OCI-LY1 (cell line): ENCODE measurements around the gene REST.

Experiments used
- H2AFZ ChIP-seq: fragments of 200-600 bp; sonication (generic), shearing (Covaris generic); 2 replicates; pipeline ENCODE4 v1.6.0; 2014; ENCODE audit warnings: antibody characterized with exemption, mild to moderate bottlenecking, low read length
- H3F3A ChIP-seq: fragments of 200-600 bp; sonication (generic), shearing (Covaris generic); 2 replicates; pipeline ENCODE4 v1.6.0; 2014; ENCODE audit warnings: mild to moderate bottlenecking, antibody characterized with exemption, low read length, moderate library complexity; ENCODE audit not compliant: insufficient read depth
- H3K27ac ChIP-seq: fragments of 200-600 bp; sonication (generic); 2 replicates; pipeline ENCODE4 v1.5.1; 2014; ENCODE audit warnings: low read length, mixed run types, mild to moderate bottlenecking, low read depth; ENCODE audit not compliant: poor library complexity, severe bottlenecking
- H3K27me3 ChIP-seq: fragments of 200-600 bp; sonication (generic); 2 replicates; pipeline ENCODE4 v1.6.0; 2014; ENCODE audit warnings: antibody characterized with exemption, mild to moderate bottlenecking, low read length, moderate library complexity; ENCODE audit not compliant: insufficient read depth
- H3K36me3 ChIP-seq: fragments of 200-600 bp; sonication (generic); 2 replicates; pipeline ENCODE4 v1.6.1; 2014; ENCODE audit warnings: mild to moderate bottlenecking, antibody characterized with exemption, low read length, moderate library complexity, mixed read lengths; ENCODE audit not compliant: insufficient read depth
- H3K4me1 ChIP-seq: fragments of 200-600 bp; sonication (generic); 2 replicates; pipeline ENCODE4 v1.5.1; 2014; ENCODE audit warnings: mild to moderate bottlenecking, low read length, moderate library complexity; ENCODE audit not compliant: insufficient read depth, severe bottlenecking
- H3K4me2 ChIP-seq: fragments of 200-600 bp; sonication (generic), shearing (Covaris generic); 2 replicates; pipeline ENCODE4 v1.6.1; 2014; ENCODE audit warnings: low read length
- H3K4me3 ChIP-seq: fragments of 200-600 bp; sonication (generic); 2 replicates; pipeline ENCODE4 v1.5.1; 2014; ENCODE audit warnings: low read length, low read depth, mild to moderate bottlenecking, mixed read lengths; ENCODE audit not compliant: poor library complexity, severe bottlenecking
- H3K79me2 ChIP-seq: fragments of 200-600 bp; shearing (Covaris generic); 2 replicates; pipeline ENCODE4 v1.6.1; 2016; ENCODE audit warnings: mixed run types, low read length, mixed read lengths; ENCODE audit not compliant: insufficient read depth
- H3K9ac ChIP-seq: fragments of 200-600 bp; sonication (generic), shearing (Covaris generic); 2 replicates; pipeline ENCODE4 v1.6.1; 2014; ENCODE audit warnings: mild to moderate bottlenecking, low read length, mixed read lengths
- H3K9me2 ChIP-seq: fragments of 200-600 bp; sonication (generic), shearing (Covaris generic); 2 replicates; pipeline ENCODE4 v1.6.1; 2014; ENCODE audit warnings: low read depth, mild to moderate bottlenecking, low read length, mixed read lengths
- H3K9me3 ChIP-seq: fragments of 200-600 bp; shearing (Covaris generic); 2 replicates; pipeline ENCODE4 v1.6.1; 2014; ENCODE audit warnings: low read length, mixed read lengths
- H4K20me1 ChIP-seq: fragments of 200-600 bp; sonication (generic), shearing (Covaris generic); 2 replicates; pipeline ENCODE4 v1.6.0; 2016; ENCODE audit warnings: mild to moderate bottlenecking, low read length; ENCODE audit not compliant: insufficient read depth
- CTCF ChIP-seq: fragments of 200-600 bp; sonication (generic), shearing (Covaris generic); IDR thresholded peaks from 2 replicates; pipeline ENCODE4 v1.5.1; 2017; ENCODE audit warnings: mild to moderate bottlenecking, antibody characterized with exemption, low read length, moderate library complexity, mixed read lengths
- EZH2 ChIP-seq: fragments of 200-600 bp; sonication (generic), shearing (Covaris generic); IDR thresholded peaks from 2 replicates; pipeline ENCODE4 v1.8.0; 2017; ENCODE audit warnings: borderline replicate concordance, mixed run types, mild to moderate bottlenecking, antibody characterized with exemption, low read length, moderate library complexity, mixed read lengths

The REST gene

GRCh38 chr4:56986192-56986591 lies 78.5 kb downstream of the REST start:
- H3F3A ChIP-seq, result no peaks in the 10 kb centered on the region
- no peak overlapping the region for H3K9ac ChIP-seq
- TF ChIP-seq EZH2, result no peak
- no peak for TF ChIP-seq CTCF
- H3K4me1 ChIP-seq, result peaks cover 12% of the 10 kb centered on the region
- no peak overlapping the region for H3K27ac ChIP-seq
- peaks cover 3% of the 10 kb centered on the region; the same call in 1 of the 2 replicates for H4K20me1 ChIP-seq
- no peaks in the 10 kb centered on the region for H3K9me2 ChIP-seq
- no peak overlapping the region for H2AFZ ChIP-seq
- no peaks in the 10 kb centered on the region for H3K27me3 ChIP-seq
- H3K79me2 ChIP-seq, result peaks cover 79% of the 10 kb centered on the region
- H3K4me3 ChIP-seq, result no peak overlapping the region
- H3K4me2 ChIP-seq, result no peak overlapping the region
- peaks cover 85% of the 10 kb centered on the region for H3K36me3 ChIP-seq
- no peaks in the 10 kb centered on the region for H3K9me3 ChIP-seq

- no peak overlapping the region for H3K4me2 ChIP-seq
- no peak overlapping the region for H3K27ac ChIP-seq
- H3K9me3 ChIP-seq, result no peaks in the 10 kb centered on the region
- no peaks in the 10 kb centered on the region for H3K9me2 ChIP-seq
- H3K79me2 ChIP-seq, result peaks cover 73% of the 10 kb centered on the region
- peaks cover 5% of the 10 kb centered on the region for H3K4me1 ChIP-seq
- no peak overlapping the region for H3K4me3 ChIP-seq
- H3K9ac ChIP-seq, result no peak overlapping the region
- TF ChIP-seq EZH2 (no peak), CTCF (no peak)
- H2AFZ ChIP-seq, result no peak overlapping the region
- H3K27me3 ChIP-seq, result no peaks in the 10 kb centered on the region
- H4K20me1 ChIP-seq, result peaks cover 3% of the 10 kb centered on the region; the same call in 1 of the 2 replicates
- H3F3A ChIP-seq, result no peaks in the 10 kb centered on the region
- peaks cover 85% of the 10 kb centered on the region for H3K36me3 ChIP-seq
These were observed 79.3 kb downstream of the REST start for GRCh38 chr4:56986952-56987351.

GRCh38 chr4:56990109-56990905 lies 82.6 kb downstream of the REST start:
- Histone ChIP-seq H3K9me3 (no peaks in the 10 kb centered on the region), H4K20me1 (peaks cover 3% of the 10 kb centered on the region; the same call in 1 of the 2 replicates), H3K9me2 (no peaks in the 10 kb centered on the region), H3K4me1 (no peaks in the 10 kb centered on the region), H3K27me3 (no peaks in the 10 kb centered on the region), H3K79me2 (peaks cover 39% of the 10 kb centered on the region), H3F3A (no peaks in the 10 kb centered on the region), H3K4me3 (no peak overlapping the region), H2AFZ (no peak overlapping the region), H3K9ac (no peak overlapping the region), H3K36me3 (peaks cover 96% of the 10 kb centered on the region), H3K27ac (no peak overlapping the region), H3K4me2 (no peak overlapping the region)
- no peak for TF ChIP-seq CTCF
- no peak for TF ChIP-seq EZH2
